ENCODE measurements around the gene NAPSA.

- TF ChIP-seq CTCF (IDR thresholded peaks at IDR 0.05) (no peak), POLR2A (IDR thresholded peaks at IDR 0.05) (no peak)
Observed at GRCh38 chr19:50332244-50333038, 33.0 kb downstream of the NAPSA start.
